HK-2 (cell line): ENCODE measurements around the gene YEATS2.
A peak's percentile ranks its signal among the peaks of the same experiment; 100 is the strongest.

Experiments used
- DNase-seq: peaks from one replicate; pipeline ENCODE4 v3.0.0-alpha.2; 2018; ENCODE audit not compliant: unreplicated experiment

Gene YEATS2

GRCh38 chr3:183812761-183813445 is 115.3 kb downstream of the YEATS2 start:
- DNase-seq = no peak

GRCh38 chr3:183814240-183814639 is 116.6 kb downstream of the YEATS2 start:
- no peak for DNase-seq

- no peak for DNase-seq
Measured at GRCh38 chr3:183815563-183815940, 118.0 kb downstream of the YEATS2 start.

GRCh38 chr3:183815951-183816475 is 118.4 kb downstream of the YEATS2 start:
- DNase-seq = no peak

GRCh38 chr3:183816681-183817510 is 119.3 kb downstream of the YEATS2 start:
- DNase-seq = no peak

- DNase-seq = no peak
Measured at GRCh38 chr3:183817639-183818038, 120.0 kb downstream of the YEATS2 start.

- no peak for DNase-seq
Measured at GRCh38 chr3:183818041-183818620, 120.5 kb downstream of the YEATS2 start.

GRCh38 chr3:183818706-183819624 is 121.4 kb downstream of the YEATS2 start:
- DNase-seq = no peak

- DNase-seq = no peak
Measured at GRCh38 chr3:183819831-183820230, 122.2 kb downstream of the YEATS2 start.

- no peak for DNase-seq
Measured at GRCh38 chr3:183822631-183823030, 125.0 kb downstream of the YEATS2 start.

GRCh38 chr3:183823963-183824362 is 126.4 kb downstream of the YEATS2 start:
- no peak for DNase-seq

GRCh38 chr3:183824761-183825455 is 127.3 kb downstream of the YEATS2 start:
- peak; percentile 48 for DNase-seq

GRCh38 chr3:183825456-183826161 is 128.0 kb downstream of the YEATS2 start, which contains the start of gene MAP6D1:
Gene MAP6D1, minus strand, starts transcription at chr3:183825577. Its CDS starts 30 bp downstream, at chr3:183825547.
- DNase-seq = peak; percentile 72

GRCh38 chr3:183826448-183827250 is 129.1 kb downstream of the YEATS2 start:
- no peak for DNase-seq

- DNase-seq = no peak
Measured at GRCh38 chr3:183827809-183828537, 130.4 kb downstream of the YEATS2 start.

GRCh38 chr3:183828538-183828870 is 130.9 kb downstream of the YEATS2 start:
- DNase-seq = no peak

GRCh38 chr3:183829466-183829865 is 131.9 kb downstream of the YEATS2 start:
- no peak for DNase-seq

GRCh38 chr3:183830187-183830586 is 132.6 kb downstream of the YEATS2 start:
- no peak for DNase-seq

- no peak for DNase-seq
Measured at GRCh38 chr3:183833516-183833915, 135.9 kb downstream of the YEATS2 start.
